Nucleus accumbens (tissue), 56 donors: ENCODE data around the gene COX19.
"Not testable (repeated sequence)": the region's sequence is repeated elsewhere in the genome, so short reads cannot be mapped to it uniquely, and the experiment has no call there.

Source experiments
- DNase-seq, 56 donors: peaks; one replicate each; lab custom pipeline; 2025; lab: John Stamatoyannopoulos, UW

Gene COX19

DNA sequence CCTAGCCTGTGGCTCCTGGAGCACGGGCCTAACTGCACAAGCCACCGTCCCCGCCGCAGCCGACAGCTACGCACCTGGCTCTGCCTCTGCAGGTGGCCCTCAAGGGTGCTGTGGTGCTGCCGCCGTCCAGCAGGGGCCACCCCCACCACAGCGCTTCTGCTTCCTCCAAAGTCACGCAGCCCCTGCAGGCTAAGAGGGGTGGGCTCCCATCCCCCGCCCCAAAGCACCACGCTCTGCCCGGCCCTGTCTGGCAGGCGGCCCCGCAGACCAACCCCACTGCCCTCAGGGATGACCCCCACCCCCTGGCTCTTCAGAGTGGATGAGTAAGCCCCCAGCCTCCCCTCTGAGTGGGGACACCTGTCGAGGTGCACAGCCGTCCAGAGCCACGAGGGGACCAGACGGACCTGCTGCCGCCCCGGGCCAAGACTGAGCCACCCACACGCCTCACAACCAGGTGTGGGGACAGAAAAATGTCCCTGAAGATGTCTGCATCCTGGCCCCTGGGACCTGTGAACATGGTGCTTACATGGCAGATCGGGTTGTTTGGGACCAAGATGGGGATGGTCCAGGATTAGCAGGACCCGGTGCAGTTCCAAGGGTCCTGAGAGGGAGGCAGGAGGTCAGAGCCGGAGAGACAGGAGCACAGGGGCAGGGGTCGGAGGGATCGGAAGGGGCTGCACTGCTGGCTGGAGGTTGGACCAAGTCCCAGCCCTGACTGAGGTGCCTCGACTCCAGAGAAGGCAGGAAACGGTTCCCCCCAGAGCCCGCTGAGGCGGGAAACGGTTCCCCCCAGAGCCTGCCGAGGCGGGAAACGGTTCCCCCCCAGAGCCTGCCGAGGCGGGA lies 11.9 kb downstream of the COX19 start:
- no peak for DNase-seq

DNA sequence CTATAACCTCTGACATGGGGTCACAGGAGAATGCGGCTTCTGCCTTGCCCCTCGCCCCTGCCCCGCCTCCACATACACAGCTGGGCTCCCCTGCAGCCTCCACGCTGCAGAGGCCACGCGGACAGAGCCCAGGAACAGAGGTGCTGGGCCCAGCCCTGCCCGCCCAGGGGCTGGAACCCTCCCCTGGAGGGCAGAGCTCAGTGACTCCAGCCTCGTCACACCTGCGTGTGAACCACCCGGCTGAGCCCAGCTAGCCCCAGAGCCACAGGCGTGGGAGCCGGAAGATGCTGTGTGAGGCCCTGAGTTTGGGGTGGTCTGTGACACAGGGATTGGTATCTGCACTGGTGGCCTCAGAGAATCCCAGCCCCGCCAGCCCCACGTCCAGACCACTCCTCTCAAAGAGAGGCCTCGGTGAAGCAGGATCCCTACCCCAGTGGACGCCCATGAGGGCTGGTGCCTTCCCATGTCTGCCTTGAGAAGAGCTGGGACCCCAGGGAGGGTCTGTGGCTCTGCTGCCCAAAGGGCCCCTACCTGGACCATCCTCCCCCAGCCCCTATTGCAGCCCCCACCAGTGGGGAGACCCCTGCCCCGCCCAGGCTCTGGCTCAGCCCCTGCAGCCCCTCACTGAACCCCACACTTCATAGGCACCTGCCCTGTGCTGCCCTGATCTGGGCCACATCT lies 12.8 kb downstream of the COX19 start:
- DNase-seq: no peak

DNA sequence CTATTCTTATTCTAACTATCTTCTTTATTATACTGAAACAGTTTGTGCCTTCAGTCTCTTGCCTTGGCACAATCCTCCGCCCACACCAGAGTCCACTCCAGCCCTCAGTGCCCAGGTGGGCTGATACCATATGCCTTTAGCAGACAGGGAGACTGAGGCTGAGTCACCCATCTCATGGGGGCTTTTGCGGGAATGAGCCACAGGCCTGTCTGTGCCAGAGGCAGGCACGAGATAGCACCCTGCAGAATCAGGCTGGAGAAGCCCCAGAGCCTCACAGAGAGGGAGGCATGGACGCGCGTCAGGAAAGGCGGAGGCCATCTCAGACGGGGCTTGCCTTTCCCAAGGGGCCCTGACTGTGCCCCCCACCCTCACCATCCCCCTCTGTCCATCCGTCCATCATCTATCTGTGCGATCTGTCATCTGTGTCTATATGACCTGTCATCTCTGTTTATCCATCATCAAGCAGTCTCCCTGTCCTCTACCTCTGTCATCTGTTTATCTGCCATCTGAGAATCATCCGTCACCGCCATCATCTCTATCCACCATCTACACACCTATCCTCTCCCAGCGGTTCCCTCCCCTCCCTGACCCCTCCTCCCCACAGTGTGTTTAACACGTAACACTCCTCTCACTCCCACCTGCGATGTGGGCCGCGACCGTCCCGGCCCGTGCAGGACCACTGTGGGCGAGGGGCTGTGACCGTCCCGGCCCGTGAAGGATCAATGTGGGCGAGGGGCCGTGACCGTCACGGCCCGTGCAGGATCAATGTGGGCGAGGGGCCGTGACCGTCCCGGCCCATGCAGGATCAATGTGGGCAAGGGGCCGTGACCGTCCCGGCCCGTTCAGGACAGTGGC lies 13.6 kb downstream of the COX19 start:
- DNase-seq: no peak

DNA sequence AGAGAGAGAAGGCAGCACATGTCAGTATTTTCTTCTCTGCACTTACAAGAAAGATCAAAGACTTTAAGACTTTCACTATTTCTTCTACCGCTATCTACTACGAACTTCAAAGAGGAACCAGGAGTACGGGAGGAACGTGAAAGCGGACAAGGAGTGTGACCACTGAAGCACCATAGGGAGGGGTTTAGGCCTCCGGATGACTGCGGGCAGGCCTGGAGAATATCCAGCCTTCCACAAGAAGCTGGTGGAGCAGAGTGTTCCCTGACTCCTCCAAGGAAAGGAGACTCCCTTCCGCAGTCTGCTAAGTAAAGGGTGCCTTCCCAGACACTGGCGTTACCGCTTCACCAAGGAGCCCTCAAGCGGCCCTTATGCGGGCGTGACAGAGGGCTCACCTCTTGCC lies 14.4 kb downstream of the COX19 start:
- DNase-seq: not testable (repeated sequence)

DNA sequence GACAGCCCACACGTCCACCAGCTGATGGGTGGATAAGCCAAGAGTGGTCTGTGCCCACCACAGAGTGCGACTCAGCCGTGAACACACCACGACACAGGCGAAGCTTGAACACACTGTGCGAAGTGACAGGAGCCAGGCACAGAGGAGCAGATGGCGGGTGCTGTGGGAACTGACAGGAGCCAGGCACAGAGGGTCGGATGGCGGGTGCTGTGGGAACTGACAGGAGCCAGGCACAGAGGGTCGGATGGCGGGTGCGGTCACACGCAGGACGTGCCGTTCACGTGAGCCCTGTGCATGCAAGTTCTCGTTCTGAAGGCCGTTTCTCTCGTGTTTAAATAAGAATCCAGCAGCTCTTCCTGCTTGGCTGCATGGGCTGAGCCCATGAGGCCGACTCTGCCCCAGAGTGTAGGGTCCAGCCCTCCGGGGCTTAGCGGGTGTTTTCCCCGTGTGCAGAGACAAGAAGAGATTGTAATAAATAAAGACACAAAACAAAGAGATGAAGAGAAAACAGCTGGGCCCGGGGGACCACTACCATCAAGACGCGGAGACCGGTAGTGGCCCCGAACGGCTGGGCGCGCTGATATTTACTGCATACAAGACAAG lies 15.0 kb downstream of the COX19 start:
- no peak for DNase-seq

DNA sequence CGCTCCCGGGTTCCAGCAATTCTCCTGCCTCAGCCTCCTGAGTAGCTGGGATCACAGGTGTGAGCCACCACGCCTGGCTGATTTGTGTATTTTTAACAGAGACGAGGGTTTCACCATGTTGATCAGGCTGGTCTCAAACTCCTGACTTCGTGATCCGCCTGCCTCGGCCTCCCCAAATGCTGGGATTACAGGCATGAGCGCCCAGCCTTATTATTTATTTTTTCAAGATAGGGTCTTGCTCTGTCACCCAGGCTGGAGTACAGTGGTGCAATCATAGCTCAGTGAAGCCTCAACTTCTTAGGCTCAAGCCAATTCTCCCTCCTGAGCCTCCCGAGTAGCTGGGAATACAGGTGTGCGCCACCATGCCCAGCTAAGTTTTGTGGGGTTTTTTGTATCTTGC lies 15.6 kb downstream of the COX19 start:
- not testable (repeated sequence) for DNase-seq

DNA sequence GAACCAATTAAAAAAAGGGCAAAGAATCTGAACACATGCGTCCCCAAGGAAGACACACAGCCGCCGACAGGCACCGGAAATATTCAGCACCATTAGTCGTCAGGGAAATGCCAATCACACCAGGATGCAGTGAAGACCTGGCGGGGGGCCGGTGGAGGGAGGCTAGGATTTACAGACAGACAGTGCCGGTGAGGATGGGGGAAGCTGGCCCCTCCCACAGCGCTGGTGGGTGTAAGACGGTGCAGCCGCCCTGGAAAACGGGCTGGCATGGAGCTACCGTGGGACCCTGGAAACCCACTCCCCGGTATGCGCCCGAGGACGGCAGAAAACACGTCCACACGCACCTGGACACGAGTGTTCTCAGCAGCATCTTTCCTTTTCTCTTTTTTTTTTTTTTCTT lies 16.1 kb downstream of the COX19 start:
- no peak for DNase-seq

DNA sequence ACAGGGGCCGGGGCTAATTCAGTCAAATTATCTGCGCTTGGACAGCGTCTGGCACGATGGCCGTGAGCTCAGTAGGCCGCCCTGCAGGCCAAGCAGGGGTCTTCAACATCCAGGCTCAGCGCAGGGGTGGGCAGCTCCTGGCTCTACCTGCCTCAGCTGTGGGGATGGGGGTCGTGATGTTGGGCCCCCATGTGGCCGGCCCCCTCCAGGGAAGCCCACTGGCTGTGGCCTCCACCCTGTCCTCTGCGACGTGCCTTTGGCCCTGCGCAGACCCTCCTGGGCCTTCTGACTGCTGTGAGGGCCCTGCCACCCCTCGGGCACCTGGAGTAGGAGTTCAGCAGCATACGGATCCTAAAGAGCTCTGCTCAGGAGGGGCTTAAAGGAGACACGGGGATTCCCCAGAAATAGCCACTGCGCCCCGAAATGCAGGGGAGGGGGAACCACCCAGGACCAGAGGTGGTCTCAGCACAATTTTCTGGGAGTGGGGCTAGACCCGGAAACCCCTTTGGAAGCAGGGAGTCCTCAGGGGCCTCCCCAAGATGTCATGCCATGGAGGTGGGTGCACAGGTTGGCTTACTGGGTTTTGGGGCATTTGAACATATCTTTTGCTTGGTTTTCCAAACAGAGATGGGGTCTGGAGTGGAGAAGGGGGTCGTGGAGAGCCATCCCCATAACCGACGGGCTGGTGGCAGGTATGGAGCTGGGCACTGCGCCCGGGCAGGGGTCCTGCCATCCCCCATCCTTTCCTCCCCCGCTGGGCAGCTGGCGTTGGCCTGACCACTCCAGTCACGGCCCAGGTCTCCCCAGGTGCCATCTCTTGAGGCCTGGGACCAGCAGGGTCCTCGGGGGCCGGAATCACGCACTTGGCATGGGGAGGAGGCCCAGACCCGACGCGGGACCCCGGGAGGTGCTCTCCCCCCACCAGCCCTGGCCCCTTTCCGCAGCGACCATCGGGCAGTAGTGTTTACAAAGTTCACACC lies 16.8 kb downstream of the COX19 start:
- no peak for DNase-seq

DNA sequence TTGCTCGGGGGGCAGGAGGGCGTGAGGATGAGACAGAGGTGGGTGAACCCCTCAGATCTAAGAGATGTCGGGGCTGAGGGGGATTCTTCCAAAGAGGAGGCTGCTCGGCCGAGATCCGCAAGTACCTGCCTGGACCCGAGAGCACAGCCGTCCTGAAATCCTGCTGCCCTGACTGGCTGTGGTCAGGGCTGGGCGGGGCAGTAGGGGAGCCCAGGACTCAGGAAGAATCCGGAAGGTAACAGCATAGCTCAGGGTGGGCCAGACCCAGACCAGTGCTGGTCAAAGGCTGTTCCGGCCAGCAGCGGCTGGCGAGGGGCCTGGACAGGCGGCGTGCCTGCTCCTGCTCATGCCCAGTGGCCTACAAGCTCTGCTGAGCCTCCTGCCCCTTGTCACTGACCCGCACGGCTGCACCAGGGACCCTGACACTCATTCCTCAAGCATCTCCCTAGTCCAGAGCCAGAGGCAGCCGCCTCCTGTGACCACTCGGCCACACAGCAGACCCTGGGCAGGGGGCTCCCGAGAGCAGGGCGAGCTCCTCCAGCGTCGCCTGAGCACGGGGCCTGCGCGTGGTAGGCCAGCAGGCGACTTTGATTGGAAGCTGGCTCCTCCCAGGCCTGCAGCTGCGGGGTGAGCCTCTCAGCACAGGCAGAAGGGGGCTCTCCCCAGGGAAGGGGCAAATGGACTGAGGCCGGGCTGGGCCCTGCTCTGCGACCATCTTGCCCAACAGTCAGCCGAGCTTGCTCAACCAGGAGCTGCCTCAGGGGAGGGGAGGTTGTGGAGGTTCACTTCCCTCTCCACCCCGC lies 17.7 kb downstream of the COX19 start:
- DNase-seq: peak in 4 of 56 donors; percentile 20 to 42 (median 26)

DNA sequence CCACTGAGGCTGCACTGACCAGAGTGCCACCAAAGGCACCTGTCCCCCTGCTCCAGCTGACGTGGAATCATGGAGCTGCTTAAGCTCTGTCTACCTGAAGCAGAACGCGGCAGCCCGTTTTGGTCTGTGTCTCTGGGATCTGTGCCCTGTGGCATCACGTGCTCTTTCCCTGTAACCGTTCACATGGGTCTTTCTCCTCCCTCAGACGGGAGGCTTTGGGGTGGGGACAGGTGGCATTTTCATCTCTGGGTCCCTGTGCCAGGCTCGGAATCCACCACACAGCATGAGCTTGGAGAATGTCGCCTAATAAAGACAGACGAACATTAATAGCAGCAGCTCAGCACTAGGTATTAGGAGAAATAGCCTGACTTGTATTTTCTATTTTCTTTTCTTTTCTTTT lies 19.3 kb downstream of the COX19 start:
- DNase-seq: no peak

DNA sequence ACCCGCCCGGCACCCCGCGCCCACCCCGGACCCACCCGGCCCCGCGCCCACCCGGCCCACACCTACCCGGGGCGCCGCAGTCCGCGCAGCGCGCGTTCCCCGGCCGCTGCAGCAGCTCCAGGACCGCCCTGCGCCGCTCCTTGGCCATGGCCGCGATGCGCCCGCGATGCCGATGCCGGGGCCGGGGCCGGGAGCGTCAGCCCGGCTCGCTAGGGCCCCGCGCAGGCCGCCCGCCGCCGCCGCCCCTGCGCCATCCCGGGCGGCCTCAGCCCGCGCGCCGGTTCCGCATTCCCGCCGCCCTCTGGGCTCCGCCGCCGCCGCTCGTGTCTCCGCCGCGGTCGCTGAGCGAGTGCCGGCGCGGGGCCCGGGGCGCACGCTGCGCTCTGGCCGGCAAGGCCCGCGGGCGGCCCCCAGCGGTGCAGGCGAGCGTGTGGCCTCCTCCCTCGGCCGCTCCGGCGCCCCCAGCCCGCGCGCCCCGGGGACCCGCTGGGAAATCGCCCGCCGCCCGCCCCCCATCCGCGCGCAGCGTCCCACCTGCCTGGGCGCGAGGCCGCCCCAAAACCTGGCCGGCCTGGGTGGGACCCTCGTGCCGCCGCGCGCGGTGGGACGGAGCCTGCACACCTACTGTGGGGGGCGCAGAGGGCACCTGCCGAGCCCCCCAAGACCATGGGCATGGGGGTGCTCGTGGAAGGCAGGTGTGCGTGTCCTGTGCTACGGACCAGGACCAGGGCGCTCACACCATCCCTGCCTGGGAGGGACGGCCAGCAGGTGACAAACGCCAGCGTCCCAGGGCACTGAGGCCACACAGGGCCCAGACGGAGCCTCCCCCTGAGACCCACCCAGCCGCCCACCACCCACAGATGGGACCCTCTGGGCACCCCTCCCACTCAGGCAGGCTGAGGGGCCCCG lies 20.8 kb downstream of the COX19 start, which contains the start of gene ADAP1:
Gene ADAP1, minus strand, starts transcription at position 351 of the 909 bp plus-strand sequence. Its CDS starts 203 bp downstream, at position 148.
- DNase-seq: peak in 23 of 56 donors; percentile 9 to 63 (median 30)

DNA sequence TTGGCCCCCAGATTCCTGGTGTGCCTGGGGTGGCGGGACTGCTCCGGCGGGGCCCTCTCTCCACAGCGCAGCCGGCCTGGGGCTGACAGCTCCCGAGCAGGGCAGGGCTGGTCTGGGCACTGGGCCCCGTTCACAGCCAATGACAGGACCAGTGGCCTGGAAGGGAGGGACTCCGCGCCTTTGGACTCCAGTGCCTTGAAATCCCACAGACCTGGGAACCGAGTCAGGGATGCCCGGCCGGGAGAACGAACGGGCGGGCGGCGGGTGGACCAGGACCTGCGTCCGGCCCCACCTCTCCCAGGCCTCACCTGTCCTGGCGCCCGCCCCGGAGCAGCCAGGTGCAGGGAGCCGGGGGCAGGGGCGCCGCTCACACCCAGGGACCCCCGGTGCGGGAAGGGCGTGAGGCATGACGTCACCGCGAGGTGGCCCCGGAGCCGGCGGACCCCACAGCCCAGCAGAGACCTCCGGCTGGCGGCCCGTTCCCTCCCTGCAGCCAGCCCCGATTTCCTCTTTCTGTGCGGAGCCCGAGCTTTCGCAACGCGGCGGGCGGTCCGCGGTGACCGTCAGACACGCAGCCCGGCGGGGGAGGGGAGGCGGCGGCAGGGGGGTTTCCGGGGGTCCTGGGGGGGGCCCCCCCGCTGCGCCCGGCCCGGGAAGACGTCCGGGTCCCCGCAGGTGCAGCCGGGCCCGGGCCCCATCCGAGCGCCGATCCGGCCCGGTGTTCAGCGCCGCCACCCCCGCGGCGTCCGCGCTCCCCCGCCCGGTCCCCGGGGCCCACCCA lies 21.6 kb downstream of the COX19 start:
- peak in 50 of 56 donors; percentile 20 to 81 (median 60) for DNase-seq

DNA sequence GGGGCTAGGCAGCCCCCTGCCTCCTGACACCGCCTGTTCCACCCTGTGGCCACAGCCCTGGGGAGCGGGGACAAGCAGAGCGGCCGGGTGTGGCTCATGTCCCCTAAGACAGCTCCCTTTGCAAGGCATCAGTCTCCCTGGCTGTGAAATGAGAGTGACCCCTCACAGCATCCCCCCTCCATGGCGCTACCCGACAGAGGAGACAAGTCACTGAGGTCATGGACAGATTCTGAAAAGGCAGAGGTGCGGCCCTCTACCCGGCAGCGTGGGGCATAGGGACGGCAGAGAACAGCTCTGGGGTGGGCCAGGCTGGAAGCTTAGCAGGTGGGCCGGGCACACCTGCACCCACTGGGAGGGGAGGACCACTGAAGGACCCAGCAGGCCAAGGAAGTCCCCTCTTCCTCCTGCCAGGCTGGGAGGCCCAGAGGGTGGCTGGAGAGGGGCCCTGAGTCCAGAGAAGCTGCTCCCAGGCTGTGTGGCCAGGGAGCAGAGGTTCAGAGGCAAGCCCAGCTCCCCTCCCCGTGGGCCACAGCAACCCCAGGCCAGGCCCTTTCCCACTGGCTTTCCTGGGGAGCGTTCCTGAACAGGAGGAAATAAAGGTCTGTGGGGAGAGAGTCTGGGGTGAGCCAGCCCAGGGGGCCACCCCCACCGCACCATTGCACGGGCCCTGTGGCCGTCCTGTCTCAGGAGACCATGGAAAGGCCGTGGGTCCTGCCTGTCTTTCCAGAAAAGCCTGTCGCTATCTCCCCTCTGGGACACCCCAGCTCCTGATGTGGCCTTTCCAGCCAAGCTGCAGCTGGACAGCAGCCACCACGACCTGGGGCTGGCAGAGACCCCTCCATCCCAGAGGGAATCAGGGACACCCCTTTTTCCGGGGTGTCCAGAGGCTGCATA lies 22.6 kb downstream of the COX19 start:
- DNase-seq: no peak

DNA sequence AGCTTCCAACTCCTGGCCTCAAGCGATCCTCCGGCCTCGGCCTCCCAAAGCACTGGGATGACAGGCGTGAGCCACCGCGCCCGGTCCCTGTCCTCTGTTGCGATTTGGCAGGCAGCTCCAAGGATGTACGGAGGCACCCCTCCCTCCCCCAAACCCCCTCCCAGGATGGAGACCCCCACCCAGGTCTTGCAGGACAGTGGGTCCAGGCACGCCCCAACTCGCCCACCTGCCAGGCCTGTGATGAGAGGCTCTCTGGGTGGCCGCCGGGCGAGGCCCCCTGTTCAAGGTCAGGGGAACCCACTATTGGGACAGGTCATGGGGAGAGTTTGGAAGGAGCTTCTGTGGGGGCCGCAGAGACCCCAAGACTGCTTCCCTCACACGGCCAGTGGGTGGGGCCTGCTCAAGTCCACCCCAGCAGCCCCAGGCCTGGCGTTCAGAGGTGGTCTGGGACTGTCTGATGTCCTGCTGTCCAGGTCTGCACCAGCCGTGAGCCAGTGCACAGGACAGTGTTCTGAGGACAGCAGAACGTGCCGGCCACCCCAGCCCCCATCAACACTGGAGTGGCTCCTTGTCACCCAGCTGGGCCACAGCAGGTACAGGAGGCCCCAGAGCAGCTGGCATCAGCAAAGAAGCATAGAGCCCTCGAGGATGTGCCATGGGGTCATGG lies 23.3 kb downstream of the COX19 start:
- DNase-seq: no peak
